ENCODE results near the gene PRAMEF11. TPM values are rescaled to one million over a fixed set of nuclear protein-coding genes. Genes with fewer than 3 reads are reported as not detected.
"Not testable (repeated sequence)": the region's sequence is repeated elsewhere in the genome, so short reads cannot be mapped to it uniquely, and the experiment has no call there.

PRAMEF11 gene
- not detected for polyA plus RNA-seq (2013, experiment 1 of 2)
- not detected for polyA plus RNA-seq (2013, experiment 2 of 2)

DNA sequence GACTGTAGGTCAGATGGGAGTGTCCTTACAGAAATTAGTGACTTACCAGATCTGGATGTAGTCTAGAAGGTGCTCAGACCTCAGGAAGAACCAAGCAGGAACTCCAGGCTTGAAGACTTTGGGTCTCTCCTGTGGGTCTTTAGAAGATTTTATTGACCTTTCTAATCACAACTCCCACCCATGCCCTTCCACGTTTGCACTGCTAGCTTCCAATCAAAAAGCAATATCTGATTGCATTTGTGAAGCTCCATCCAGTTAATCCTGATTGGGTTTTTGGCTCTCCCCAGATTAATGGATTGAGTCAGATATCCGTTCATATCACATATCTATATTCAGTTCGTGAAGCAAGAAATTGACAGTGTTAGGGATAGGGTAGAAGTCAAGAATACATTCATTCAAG lies at the start of gene PRAMEF11:
PRAMEF11 (minus strand) TSS at position 101 of the 400 bp plus-strand sequence. CDS start 2,621 bp downstream, outside the sequence.
- not testable (repeated sequence) for H4K8ac ChIP-seq (ENCODE audit: low read depth, low read length); H3K79me2 ChIP-seq (ENCODE audit: control insufficient read depth, insufficient read depth, low read length); H3K79me1 ChIP-seq (ENCODE audit: low read length); H2BK15ac ChIP-seq (replicated peaks; ENCODE audit: low read depth); H3K4me1 ChIP-seq (ENCODE audit: control insufficient read depth, low read depth, low read length); H3K9ac ChIP-seq (ENCODE audit: low read length); H3K4ac ChIP-seq (ENCODE audit: low read depth, low read length); DNase-seq; H4K5ac ChIP-seq (ENCODE audit: low read length); H3K36me3 ChIP-seq (ENCODE audit: control insufficient read depth, insufficient read depth, low read length); H3K23ac ChIP-seq (ENCODE audit: low read length); H3K18ac ChIP-seq (ENCODE audit: low read length); H2AK5ac ChIP-seq (ENCODE audit: low read length); H3K27ac ChIP-seq (ENCODE audit: low read depth, low read length); H3K56ac ChIP-seq (ENCODE audit: low read length); H2BK5ac ChIP-seq (ENCODE audit: low read length); H3K4me3 ChIP-seq (ENCODE audit: low read length); H2BK120ac ChIP-seq (ENCODE audit: low read depth, low read length); H3K27me3 ChIP-seq (ENCODE audit: insufficient read depth, low read length, poor library complexity); H3K4me2 ChIP-seq (ENCODE audit: low read length)
- no CpG with 5 or more reads among the region's 3 CpGs for WGBS (ENCODE audit: extremely low coverage, insufficient coverage, low lambda C conversion rate)

DNA sequence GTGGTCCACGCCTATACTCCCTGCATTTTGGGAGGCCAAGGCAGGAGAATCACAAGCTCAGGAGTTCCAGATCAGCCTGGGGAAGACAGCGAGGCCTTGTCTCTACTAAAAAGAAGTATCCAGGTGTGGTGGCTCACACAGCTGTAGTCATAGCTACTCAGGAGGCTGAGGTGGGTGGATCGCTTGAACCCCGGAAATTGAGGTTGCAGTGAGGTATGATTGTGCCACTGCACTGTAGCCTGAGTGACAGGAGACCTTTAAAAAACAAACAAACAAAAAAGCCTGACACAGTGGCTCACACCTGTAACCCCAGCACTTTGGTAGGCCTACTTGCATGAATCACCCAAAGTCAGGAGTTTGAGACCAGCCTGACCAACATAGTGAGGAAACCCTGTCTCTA lies 47.2 kb upstream of the PRAMEF11 start:
- not testable (repeated sequence) for H3K27me3 ChIP-seq (ENCODE audit: insufficient read depth, low read length, poor library complexity); H2BK15ac ChIP-seq (replicated peaks; ENCODE audit: low read depth); DNase-seq; H3K79me1 ChIP-seq (ENCODE audit: low read length); H3K4ac ChIP-seq (ENCODE audit: low read depth, low read length); H3K27ac ChIP-seq (ENCODE audit: low read depth, low read length); H3K4me2 ChIP-seq (ENCODE audit: low read length); H3K4me3 ChIP-seq (ENCODE audit: low read length); H4K5ac ChIP-seq (ENCODE audit: low read length); H3K56ac ChIP-seq (ENCODE audit: low read length); H2BK5ac ChIP-seq (ENCODE audit: low read length); H3K36me3 ChIP-seq (ENCODE audit: control insufficient read depth, insufficient read depth, low read length); H3K9ac ChIP-seq (ENCODE audit: low read length); H3K18ac ChIP-seq (ENCODE audit: low read length); H3K23ac ChIP-seq (ENCODE audit: low read length); H3K4me1 ChIP-seq (ENCODE audit: control insufficient read depth, low read depth, low read length); H2BK120ac ChIP-seq (ENCODE audit: low read depth, low read length); H4K8ac ChIP-seq (ENCODE audit: low read depth, low read length); H3K79me2 ChIP-seq (ENCODE audit: control insufficient read depth, insufficient read depth, low read length); H2AK5ac ChIP-seq (ENCODE audit: low read length)
- WGBS (ENCODE audit: extremely low coverage, insufficient coverage, low lambda C conversion rate), result no CpG with 5 or more reads among the region's 4 CpGs

DNA sequence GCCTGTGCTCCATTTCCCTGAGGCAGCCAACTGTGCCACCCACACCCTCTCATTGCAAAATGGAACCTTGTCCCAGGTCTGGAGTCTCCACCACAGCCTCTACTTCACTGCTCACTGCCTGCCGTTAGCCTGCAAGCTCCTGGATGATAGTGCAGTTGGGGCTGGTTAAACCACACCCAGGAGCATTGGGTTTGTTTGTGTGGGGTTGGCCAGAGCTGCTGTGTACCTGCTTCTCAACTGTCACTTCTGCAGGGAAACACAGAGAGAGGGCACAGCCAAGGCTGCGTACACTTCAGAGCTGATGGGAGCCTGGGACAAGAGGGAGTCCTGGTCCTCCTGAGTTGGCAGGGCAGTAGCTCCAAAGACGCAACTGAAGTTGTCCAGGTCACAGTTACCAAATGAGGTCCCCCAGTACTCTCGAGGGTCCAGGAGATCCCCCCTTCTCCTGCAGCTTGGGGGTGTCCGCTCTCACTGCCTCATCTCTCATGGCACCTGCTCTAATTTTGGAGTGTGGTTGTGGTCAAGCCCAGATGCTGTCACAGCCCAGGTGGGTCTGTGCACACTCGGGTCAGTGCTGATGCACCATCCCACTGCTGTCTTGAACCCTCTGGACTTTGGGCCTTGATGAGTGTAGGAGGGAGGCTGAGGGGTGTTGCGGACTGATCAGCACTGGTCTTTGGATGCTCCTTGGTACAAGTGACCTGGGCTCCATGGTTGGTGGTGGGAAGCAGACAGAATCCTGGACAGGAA lies 32.1 kb upstream of the PRAMEF11 start:
- H3K27ac ChIP-seq (ENCODE audit: low read depth, low read length); DNase-seq; H3K4me2 ChIP-seq (ENCODE audit: low read length); H2AK5ac ChIP-seq (ENCODE audit: low read length); H4K8ac ChIP-seq (ENCODE audit: low read depth, low read length); H3K79me2 ChIP-seq (ENCODE audit: control insufficient read depth, insufficient read depth, low read length); H3K36me3 ChIP-seq (ENCODE audit: control insufficient read depth, insufficient read depth, low read length); H3K56ac ChIP-seq (ENCODE audit: low read length); H3K27me3 ChIP-seq (ENCODE audit: insufficient read depth, low read length, poor library complexity); H3K4me1 ChIP-seq (ENCODE audit: control insufficient read depth, low read depth, low read length); H2BK120ac ChIP-seq (ENCODE audit: low read depth, low read length); H2BK15ac ChIP-seq (replicated peaks; ENCODE audit: low read depth); H3K79me1 ChIP-seq (ENCODE audit: low read length); H3K18ac ChIP-seq (ENCODE audit: low read length); H2BK5ac ChIP-seq (ENCODE audit: low read length); H3K4me3 ChIP-seq (ENCODE audit: low read length); H3K9ac ChIP-seq (ENCODE audit: low read length); H3K4ac ChIP-seq (ENCODE audit: low read depth, low read length); H4K5ac ChIP-seq (ENCODE audit: low read length); H3K23ac ChIP-seq (ENCODE audit: low read length): not testable (repeated sequence)
- no CpG with 5 or more reads among the region's 7 CpGs for WGBS (ENCODE audit: extremely low coverage, insufficient coverage, low lambda C conversion rate)

DNA sequence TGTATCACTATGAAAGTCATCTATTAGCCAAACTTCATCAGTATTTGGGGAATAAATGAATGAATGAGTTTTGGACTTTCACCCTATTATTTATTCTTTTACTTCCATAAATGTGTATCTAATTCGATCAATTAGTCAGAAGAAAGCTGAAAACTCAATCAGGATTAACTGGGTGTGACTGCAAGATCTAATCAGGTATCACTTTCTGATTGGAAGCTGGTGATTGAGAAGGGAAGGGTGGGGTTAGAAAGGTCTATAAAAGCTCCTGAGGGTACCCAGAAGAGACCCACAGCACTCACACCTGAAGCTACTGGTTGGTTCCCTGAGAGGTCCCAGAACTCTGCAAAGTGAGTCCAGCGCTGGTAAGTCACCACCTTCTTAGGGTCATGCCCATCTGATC lies 25.6 kb upstream of the PRAMEF11 start, which contains the start of gene PRAMEF2:
PRAMEF2 (plus strand) TSS at position 301 of the 400 bp plus-strand sequence. CDS start 1,924 bp downstream, outside the sequence.
- H2BK15ac ChIP-seq (replicated peaks; ENCODE audit: low read depth); H3K23ac ChIP-seq (ENCODE audit: low read length); H3K9ac ChIP-seq (ENCODE audit: low read length); H2BK120ac ChIP-seq (ENCODE audit: low read depth, low read length); H3K27ac ChIP-seq (ENCODE audit: low read depth, low read length); H3K18ac ChIP-seq (ENCODE audit: low read length); H4K5ac ChIP-seq (ENCODE audit: low read length); H3K79me2 ChIP-seq (ENCODE audit: control insufficient read depth, insufficient read depth, low read length); H3K56ac ChIP-seq (ENCODE audit: low read length); H3K79me1 ChIP-seq (ENCODE audit: low read length); H3K27me3 ChIP-seq (ENCODE audit: insufficient read depth, low read length, poor library complexity); DNase-seq; H3K36me3 ChIP-seq (ENCODE audit: control insufficient read depth, insufficient read depth, low read length); H3K4ac ChIP-seq (ENCODE audit: low read depth, low read length); H2BK5ac ChIP-seq (ENCODE audit: low read length); H3K4me3 ChIP-seq (ENCODE audit: low read length); H3K4me2 ChIP-seq (ENCODE audit: low read length); H4K8ac ChIP-seq (ENCODE audit: low read depth, low read length); H3K4me1 ChIP-seq (ENCODE audit: control insufficient read depth, low read depth, low read length); H2AK5ac ChIP-seq (ENCODE audit: low read length): not testable (repeated sequence)
- no CpG with 5 or more reads among the region's 2 CpGs for WGBS (ENCODE audit: extremely low coverage, insufficient coverage, low lambda C conversion rate)

DNA sequence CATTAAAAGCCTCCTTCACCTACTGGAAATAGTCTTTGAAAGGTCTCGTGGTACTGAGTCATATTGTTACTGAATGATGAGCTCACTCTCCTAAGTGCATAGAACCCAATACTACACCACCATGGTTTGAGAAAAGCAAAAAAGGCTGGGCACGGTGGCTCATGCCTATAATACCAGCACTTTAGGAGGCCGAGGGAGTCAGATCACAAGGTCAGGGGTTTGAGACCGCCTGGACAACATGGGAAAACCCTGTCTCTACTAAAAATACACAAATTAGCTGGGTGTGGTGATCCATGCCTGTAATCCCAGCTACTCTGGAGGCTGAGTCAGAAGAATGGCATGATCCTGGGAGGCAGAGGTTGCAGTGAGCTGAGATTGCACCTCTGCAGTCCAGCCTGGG lies 20.6 kb upstream of the PRAMEF11 start:
- Histone ChIP-seq H4K5ac (ENCODE audit: low read length) (no peak overlapping the region), H3K9ac (ENCODE audit: low read length) (no peak overlapping the region), H2BK15ac (replicated peaks; ENCODE audit: low read depth) (no peak overlapping the region), H3K4me2 (ENCODE audit: low read length) (no peak overlapping the region), H2BK120ac (ENCODE audit: low read depth, low read length) (no peak overlapping the region), H3K18ac (ENCODE audit: low read length) (no peak overlapping the region), H3K27ac (ENCODE audit: low read depth, low read length) (no peak overlapping the region), H3K79me2 (ENCODE audit: control insufficient read depth, insufficient read depth, low read length) (no peaks in the 10 kb centered on the region), H3K36me3 (ENCODE audit: control insufficient read depth, insufficient read depth, low read length) (no peaks in the 10 kb centered on the region), H3K4me3 (ENCODE audit: low read length) (no peak overlapping the region), H2BK5ac (ENCODE audit: low read length) (no peak overlapping the region), H3K27me3 (ENCODE audit: insufficient read depth, low read length, poor library complexity) (no peaks in the 10 kb centered on the region), H3K4ac (ENCODE audit: low read depth, low read length) (no peak overlapping the region), H4K8ac (ENCODE audit: low read depth, low read length) (no peak overlapping the region), H3K4me1 (ENCODE audit: control insufficient read depth, low read depth, low read length) (no peaks in the 10 kb centered on the region), H3K23ac (ENCODE audit: low read length) (no peak overlapping the region), H2AK5ac (ENCODE audit: low read length) (no peak overlapping the region), H3K79me1 (ENCODE audit: low read length) (no peaks in the 10 kb centered on the region), H3K56ac (ENCODE audit: low read length) (no peak overlapping the region)
- DNase-seq, result no peak
- no CpG with 5 or more reads among the region's 4 CpGs for WGBS (ENCODE audit: extremely low coverage, insufficient coverage, low lambda C conversion rate)

DNA sequence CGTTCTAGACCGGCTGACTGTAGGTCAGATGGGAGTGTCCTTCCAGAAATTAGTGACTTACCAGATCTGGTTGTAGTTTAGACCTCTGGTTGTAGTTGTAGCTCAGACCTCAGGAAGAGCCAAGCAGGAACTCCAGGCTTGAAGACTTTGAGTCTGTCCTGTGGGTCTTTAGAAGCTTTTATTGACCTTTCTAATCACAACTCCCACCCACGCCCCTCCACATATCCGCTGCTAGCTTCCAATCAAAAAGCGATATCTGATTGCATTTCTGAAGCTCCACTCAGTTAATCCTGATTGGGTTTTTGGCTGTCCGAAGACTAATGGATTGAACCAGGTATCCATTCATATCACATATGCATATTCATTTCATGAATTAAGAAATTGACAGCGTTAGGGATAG lies 17.4 kb upstream of the PRAMEF11 start, which contains the start of gene HNRNPCL1:
HNRNPCL1 (minus strand) TSS at position 101 of the 400 bp plus-strand sequence. CDS start 431 bp downstream, outside the sequence.
- H3K27ac ChIP-seq (ENCODE audit: low read depth, low read length); H2BK5ac ChIP-seq (ENCODE audit: low read length); H3K56ac ChIP-seq (ENCODE audit: low read length); H2AK5ac ChIP-seq (ENCODE audit: low read length); H3K79me1 ChIP-seq (ENCODE audit: low read length); DNase-seq; H2BK15ac ChIP-seq (replicated peaks; ENCODE audit: low read depth); H4K8ac ChIP-seq (ENCODE audit: low read depth, low read length); H3K4me1 ChIP-seq (ENCODE audit: control insufficient read depth, low read depth, low read length); H3K4me2 ChIP-seq (ENCODE audit: low read length); H4K5ac ChIP-seq (ENCODE audit: low read length); H3K18ac ChIP-seq (ENCODE audit: low read length); H3K36me3 ChIP-seq (ENCODE audit: control insufficient read depth, insufficient read depth, low read length); H3K4me3 ChIP-seq (ENCODE audit: low read length); H3K23ac ChIP-seq (ENCODE audit: low read length); H3K79me2 ChIP-seq (ENCODE audit: control insufficient read depth, insufficient read depth, low read length); H3K4ac ChIP-seq (ENCODE audit: low read depth, low read length); H3K9ac ChIP-seq (ENCODE audit: low read length); H2BK120ac ChIP-seq (ENCODE audit: low read depth, low read length); H3K27me3 ChIP-seq (ENCODE audit: insufficient read depth, low read length, poor library complexity): not testable (repeated sequence)
- no CpG with 5 or more reads among the region's 7 CpGs for WGBS (ENCODE audit: extremely low coverage, insufficient coverage, low lambda C conversion rate)
